H1 (cell line): ENCODE results near the gene PHLPP2. TPM values are rescaled to one million over a fixed set of nuclear protein-coding genes. Genes with fewer than 3 reads are reported as not detected.

Experiments
- CTCF ChIA-PET: fragments of 300-600 bp; sonication (Branson Sonifier 250); formaldehyde crosslinking; loops from one replicate; lab custom pipeline; 2021; ENCODE audit not compliant: partially characterized antibody; lab: Charles Lee
- POLR2A ChIA-PET: fragments of 300-600 bp; sonication (Branson Sonifier 250); formaldehyde crosslinking; loops from one replicate; lab custom pipeline; 2021; ENCODE audit warnings: inconsistent platforms; ENCODE audit not compliant: partially characterized antibody; lab: Charles Lee
- DNase-seq, 2 experiments: peaks; one replicate each; pipeline versions ENCODE4 v3.0.0 to v3.0.0-alpha.2; 2010 to 2022; ENCODE audit warnings: low spot score in 2 of 2, low read depth in 1 of 2, mixed read lengths in 1 of 2
- FAIRE-seq: peaks from 2 replicates; lab custom pipeline; 2011; peaks lifted over from hg19 to GRCh38; lab: Jason Lieb, UNC
- H2AFZ ChIP-seq: 2 replicates; pipeline ENCODE4 v1.8.1; 2012; ENCODE audit warnings: low read length, inconsistent platforms
- H2AK5ac ChIP-seq: 2 replicates; pipeline ENCODE4 v1.6.1; 2013; ENCODE audit warnings: low read depth, low read length
- H2BK120ac ChIP-seq: replicated peaks from 2 replicates; pipeline ENCODE3; 2013; ENCODE audit warnings: low read depth, low read length, inconsistent platforms
- H2BK12ac ChIP-seq: 2 replicates; pipeline ENCODE4 v1.6.1; 2013; ENCODE audit warnings: low read depth, low read length
- H2BK15ac ChIP-seq: 2 replicates; pipeline ENCODE4 v1.6.1; 2013; ENCODE audit warnings: low read length
- H2BK20ac ChIP-seq: 2 replicates; pipeline ENCODE4 v1.6.1; 2013; ENCODE audit warnings: low read length
- H2BK5ac ChIP-seq: 2 replicates; pipeline ENCODE4 v1.6.1; 2013; ENCODE audit warnings: low read depth, low read length
- H3K14ac ChIP-seq: 2 replicates; pipeline ENCODE4 v1.6.1; 2013; ENCODE audit warnings: inconsistent platforms; ENCODE audit not compliant: insufficient read length
- H3K18ac ChIP-seq: 2 replicates; pipeline ENCODE4 v1.6.1; 2013; ENCODE audit warnings: low read length; ENCODE audit errors: extremely low read depth
- H3K23ac ChIP-seq: 2 replicates; pipeline ENCODE4 v1.6.1; 2013; ENCODE audit warnings: inconsistent platforms; ENCODE audit not compliant: insufficient read length
- H3K23me2 ChIP-seq: 2 replicates; pipeline ENCODE4 v1.6.1; 2013; ENCODE audit warnings: low read depth, low read length
- H3K27ac ChIP-seq: 2 replicates; pipeline ENCODE4 v1.6.1; 2011; ENCODE audit warnings: low read depth, low read length, inconsistent platforms
- H3K27me3 ChIP-seq, 4 experiments: replicated peaks in 1 of 4; 1 replicate in 1 of 4; 2 replicates in 3 of 4; pipeline versions ENCODE4 v1.6.1 to v1.8.1; 2011 to 2013; ENCODE audit warnings: low read length in 3 of 4, mild to moderate bottlenecking in 3 of 4, inconsistent platforms in 2 of 4, mixed read lengths in 2 of 4, moderate library complexity in 1 of 4; ENCODE audit not compliant: control insufficient read depth in 3 of 4, insufficient read depth in 3 of 4; ENCODE audit errors: extremely low read depth in 1 of 4
- H3K36me3 ChIP-seq, 4 experiments: 2 replicates each; pipeline versions ENCODE4 v1.6.1 to v1.8.1; 2011 to 2013; ENCODE audit warnings: mild to moderate bottlenecking in 4 of 4, low read length in 3 of 4, moderate library complexity in 2 of 4, control low read depth in 1 of 4, inconsistent platforms in 1 of 4; ENCODE audit not compliant: insufficient read depth in 4 of 4, control insufficient read depth in 2 of 4
- H3K4ac ChIP-seq: replicated peaks from 2 replicates; pipeline ENCODE3; 2013; ENCODE audit warnings: low read length, low read depth, mixed read lengths, inconsistent platforms; ENCODE audit not compliant: insufficient read length
- H3K4me1 ChIP-seq, 4 experiments: replicated peaks in 1 of 4; 1 replicate in 1 of 4; 2 replicates in 3 of 4; pipeline versions ENCODE4 v1.6.1 to v1.8.1; 2011 to 2013; ENCODE audit warnings: low read length in 3 of 4, inconsistent platforms in 2 of 4, mixed read lengths in 1 of 4; ENCODE audit not compliant: insufficient read depth in 4 of 4, control insufficient read depth in 3 of 4
- H3K4me2 ChIP-seq, 2 experiments: 2 replicates each; pipeline versions ENCODE4 v1.6.1 to v1.8.1; 2011 to 2013; ENCODE audit warnings: low read depth in 2 of 2, low read length in 2 of 2, control low read depth in 1 of 2, inconsistent platforms in 1 of 2, mild to moderate bottlenecking in 1 of 2; ENCODE audit not compliant: insufficient read depth in 1 of 2
- H3K4me3 ChIP-seq, 4 experiments: fragments of 200-600, 300-600 bp in 1 of 4; sonication (generic), shearing (Covaris generic), sonication (Bioruptor Twin) in 1 of 4; 2 replicates each; pipeline versions ENCODE4 v1.5.1 to v1.8.1; 2011 to 2016; ENCODE audit warnings: low read length in 4 of 4, low read depth in 3 of 4, control low read depth in 2 of 4, inconsistent platforms in 2 of 4, mild to moderate bottlenecking in 2 of 4, mixed read lengths in 1 of 4, moderate library complexity in 1 of 4; ENCODE audit not compliant: insufficient read depth in 2 of 4; ENCODE audit errors: extremely low read depth in 1 of 4
- H3K56ac ChIP-seq: replicated peaks from 2 replicates; pipeline ENCODE3; 2013; ENCODE audit warnings: low read depth, mild to moderate bottlenecking, mixed read lengths, low read length, inconsistent platforms; ENCODE audit not compliant: insufficient read length
- H3K79me1 ChIP-seq: 2 replicates; pipeline ENCODE4 v1.6.1; 2013; ENCODE audit warnings: low read depth, low read length, control low read depth
- H3K79me2 ChIP-seq, 2 experiments: 2 replicates each; pipeline versions ENCODE4 v1.6.1 to v1.8.1; 2012 to 2013; ENCODE audit warnings: low read length in 2 of 2, mild to moderate bottlenecking in 2 of 2, inconsistent platforms in 1 of 2; ENCODE audit not compliant: insufficient read depth in 2 of 2, control insufficient read depth in 1 of 2
- H3K9ac ChIP-seq, 4 experiments: replicated peaks in 1 of 4; 1 replicate in 1 of 4; 2 replicates in 3 of 4; pipeline versions ENCODE4 v1.6.1 to v1.8.1; 2011 to 2013; ENCODE audit warnings: low read depth in 3 of 4, low read length in 3 of 4, control low read depth in 2 of 4, mild to moderate bottlenecking in 2 of 4, moderate library complexity in 2 of 4, inconsistent platforms in 1 of 4; ENCODE audit errors: extremely low read depth in 1 of 4
- H3K9me3 ChIP-seq, 2 experiments: 2 replicates each; pipeline versions ENCODE4 v1.6.1 to v1.8.1; 2012 to 2013; ENCODE audit warnings: mild to moderate bottlenecking in 2 of 2, moderate library complexity in 2 of 2, control low read depth in 1 of 2, inconsistent platforms in 1 of 2, low read depth in 1 of 2, low read length in 1 of 2, mixed read lengths in 1 of 2; ENCODE audit not compliant: insufficient read depth in 2 of 2
- H4K20me1 ChIP-seq, 2 experiments: replicated peaks in 1 of 2; 2 replicates each; pipeline versions ENCODE3 to v1.8.1; 2011 to 2013; ENCODE audit warnings: inconsistent platforms in 2 of 2, low read length in 2 of 2, mild to moderate bottlenecking in 1 of 2; ENCODE audit not compliant: insufficient read depth in 2 of 2, control insufficient read depth in 1 of 2
- H4K5ac ChIP-seq: 2 replicates; pipeline ENCODE4 v1.6.1; 2013; ENCODE audit warnings: low read length, low read depth, mixed read lengths, inconsistent platforms; ENCODE audit not compliant: insufficient read length
- H4K8ac ChIP-seq: 2 replicates; pipeline ENCODE4 v1.8.0; 2013; ENCODE audit warnings: mild to moderate bottlenecking, moderate library complexity, low read length, inconsistent platforms; ENCODE audit not compliant: insufficient read depth; ENCODE audit errors: extremely low read depth
- H4K91ac ChIP-seq: replicated peaks from 2 replicates; pipeline ENCODE3; 2013; ENCODE audit warnings: low read length, mixed read lengths, inconsistent platforms; ENCODE audit not compliant: insufficient read length
- CTBP2 ChIP-seq: IDR thresholded peaks from 2 replicates; pipeline ENCODE4 v1.7.0; 2011; ENCODE audit warnings: borderline replicate concordance, mild to moderate bottlenecking, moderate library complexity, mixed read lengths, low read length; ENCODE audit not compliant: insufficient read depth, insufficient read length
- FOSL1 ChIP-seq: IDR thresholded peaks from 2 replicates; pipeline ENCODE4 v1.6.1; 2011; ENCODE audit warnings: mild to moderate bottlenecking, low read depth, low read length, moderate library complexity; ENCODE audit not compliant: insufficient read depth
- RAD21 ChIP-seq, 2 experiments: IDR thresholded peaks in 1 of 2; conservative IDR thresholded peaks in 1 of 2; 2 replicates each; pipeline ENCODE4 v1.6.1; 2011; ENCODE audit warnings: low read depth in 2 of 2, low read length in 2 of 2, improper control_type of control experiment in 1 of 2, inconsistent platforms in 1 of 2, mild to moderate bottlenecking in 1 of 2, moderate library complexity in 1 of 2
- SIN3A ChIP-seq, 2 experiments: IDR thresholded peaks in 1 of 2; conservative IDR thresholded peaks in 1 of 2; 2 replicates each; pipeline ENCODE4 v1.6.1; 2011 to 2012; ENCODE audit warnings: low read length in 2 of 2, improper control_type of control experiment in 1 of 2, low read depth in 1 of 2, mild to moderate bottlenecking in 1 of 2
- SIX5 ChIP-seq: IDR thresholded peaks from 2 replicates; pipeline ENCODE4 v1.6.1; 2011; ENCODE audit warnings: mild to moderate bottlenecking, low read depth, low read length
- SP4 ChIP-seq: IDR thresholded peaks from 2 replicates; pipeline ENCODE4 v1.6.1; 2012; ENCODE audit warnings: low read length, inconsistent platforms
- USF2 ChIP-seq: IDR thresholded peaks from 2 replicates; pipeline ENCODE4 v1.6.1; 2011; ENCODE audit warnings: low read length, improper control_type of control experiment
- WGBS, 2 experiments: shearing (Covaris generic) in 1 of 2; methylation state at CpG; one replicate each; pipeline versions ENCODE4 v1.1.6 to v1.1.7; 2013 to 2015; ENCODE audit warnings: low lambda C conversion rate in 2 of 2, mixed read lengths in 2 of 2, inconsistent platforms in 1 of 2, low coverage in 1 of 2, missing lambda C conversion rate in 1 of 2; ENCODE audit not compliant: insufficient replicate concordance in 2 of 2, insufficient coverage in 1 of 2, insufficient read length in 1 of 2; ENCODE audit errors: extremely low coverage in 1 of 2, missing lambda C conversion rate in 1 of 2; 5-methylcytosine and 5-hydroxymethylcytosine counted together
- polyA plus RNA-seq, 7 experiments: library from polyadenylated mRNA; depleted of rRNA in 3 of 7; stranded (reverse) in 5 of 7; unstranded in 2 of 7; fragments of >200 nt in 5 of 7; fragments of 200-250 nt in 2 of 7; gene quantifications; 1 replicate in 5 of 7; 2 replicates in 1 of 7; 4 replicates in 1 of 7; pipeline versions ENCODE4 v1.2.1 to v1.2.3, GENCODE V29; 2011 to 2013; ENCODE audit warnings: missing spikeins in 2 of 7, mixed read lengths in 2 of 7
- total RNA-seq: library from RNA; stranded (reverse); fragmentation: NEBNext Ultra II Directional; extraction: Animal tissue kit (Norgen Biotek cat#: 25700); gene quantifications from 2 replicates; pipeline ENCODE4 v1.2.1, GENCODE V29; 2021

Gene PHLPP2
- total and polyA plus RNA-seq, 2 of the 8 experiments (the other 6 are each of a cell fraction or from before 2014, with no cell fraction given), result 7.3 to 12.9 TPM

GRCh38 chr16:71618429-71618828 lies 106.1 kb downstream of the PHLPP2 start:
- no peak for DNase-seq
- H3K18ac ChIP-seq, result no peak overlapping the region
- TF ChIP-seq SIN3A (conservative IDR thresholded peaks at IDR 0.05 in 1 of 2, IDR thresholded peaks at IDR 0.05 in 1 of 2; ENCODE audit: low read depth in 1 of 2, low read length in 2 of 2) (no peak), FOSL1 (no peak), SP4 (no peak), CTBP2 (no peak), SIX5 (no peak), USF2 (no peak), RAD21 (IDR thresholded peaks at IDR 0.05 in 1 of 2, conservative IDR thresholded peaks at IDR 0.05 in 1 of 2; ENCODE audit: low read depth in 2 of 2, low read length in 2 of 2) (no peak)
- TF ChIP-seq, all 59 proteins: peak for 0
- no peak overlapping the region for H2BK12ac ChIP-seq
- H2AFZ ChIP-seq, result no peak overlapping the region
- H3K4ac ChIP-seq, result no peak overlapping the region
- H2BK120ac ChIP-seq, result no peak overlapping the region
- no peaks in the 10 kb centered on the region for H3K27me3 ChIP-seq
- no peak overlapping the region for H3K4me3 ChIP-seq
- no peak overlapping the region for H4K91ac ChIP-seq
- no peak overlapping the region for H3K27ac ChIP-seq
- FAIRE-seq, result no peak
- H2AK5ac ChIP-seq, result no peak overlapping the region
- H3K9ac ChIP-seq, result 0 out of 7 replicates have a peak overlapping the region, but pooled peaks of 1 of the 4 experiments have one; percentile 11
- no peak overlapping the region for H3K56ac ChIP-seq
- H4K20me1 ChIP-seq, result peaks cover 0 to 1% of the 10 kb centered on the region in 2 experiments
- ChIA-PET CTCF (interaction anchor here (0.8 to 3.0 kb wide), 3 partner anchors 19 to 80 kb away, joined by 3 to 9 read pairs (median 4); no protein-coding TSS in a partner anchor), POLR2A (interaction anchor here (1.4 kb wide), 1 partner anchor 9 kb away, joined by 5 read pairs; no protein-coding TSS in a partner anchor)
- H3K4me1 ChIP-seq, result no peaks in the 10 kb centered on the region
- no peak overlapping the region for H3K14ac ChIP-seq
- H3K9me3 ChIP-seq, result no peaks in the 10 kb centered on the region
- 0 out of 2 replicates have a peak overlapping the region, but pooled peaks have one; percentile 72 for H2BK20ac ChIP-seq
- no peak overlapping the region for H2BK15ac ChIP-seq
- no peaks in the 10 kb centered on the region for H3K23me2 ChIP-seq
- H3K4me2 ChIP-seq, result no peak overlapping the region
- no peaks in the 10 kb centered on the region for H3K79me1 ChIP-seq
- no peak overlapping the region for H3K23ac ChIP-seq
- H4K5ac ChIP-seq, result no peak overlapping the region
- no peak overlapping the region for H2BK5ac ChIP-seq
- no peaks in the 10 kb centered on the region for H3K36me3 ChIP-seq
- 91% methylated on average over 4 of the region's 4 CpGs; no CpG with 5 or more reads in 1 of the 2 experiments for WGBS, 2 experiments
- no peak overlapping the region; the same call in 1 of the 2 replicates for H4K8ac ChIP-seq
- no peaks in the 10 kb centered on the region for H3K79me2 ChIP-seq
